Renal cortex interstitium (tissue), 11 donors: ENCODE data around the gene MRPL57. TPM values are rescaled to one million over a fixed set of nuclear protein-coding genes. Genes with fewer than 3 reads are reported as not detected.

ENCODE experiments used
- DNase-seq, 11 donors: peaks; one replicate each; pipeline ENCODE4 v3.0.0-alpha.2; 2013; ENCODE audit warnings: low read depth in 9 of 11, low spot score in 4 of 11; ENCODE audit errors: extremely low read depth in 1 of 11
- polyA plus RNA-seq, 3 donors: library from polyadenylated mRNA; unstranded; fragments of 120-200 nt; gene quantifications; one replicate each; pipeline ENCODE4 v1.2.1, GENCODE V29; 2013; ENCODE audit not compliant: insufficient read length in 3 of 3

MRPL57 gene
- polyA plus RNA-seq, 3 donors = 23.9 to 26.0 (median 24.8) TPM

- DNase-seq = no peak
These were observed 48.6 kb downstream of the MRPL57 start for GRCh38 chr13:21225082-21225481.

GRCh38 chr13:21225841-21226581 lies 49.6 kb downstream of the MRPL57 start:
- DNase-seq = no peak

- DNase-seq = no peak
These were observed 51.5 kb downstream of the MRPL57 start for GRCh38 chr13:21227917-21228316.

Other genes with a start within 250 kb of the MRPL57 start
- gene LATS2, start 115.1 kb upstream of the MRPL57 start, polyA plus RNA-seq = 10 to 100 TPM; 23.2 to 27.3 (median 25.3) TPM
- 100 to 1,000 TPM; 230 to 280 (median 239) TPM for gene SAP18, start 36.5 kb upstream of the MRPL57 start, polyA plus RNA-seq
- gene SKA3, start 106 bp upstream of the MRPL57 start, polyA plus RNA-seq = 10 to 100 TPM; 11.0 to 15.2 (median 14.0) TPM